DMS79 treated with DMSO at 0.1 percent for 48 hours (cell line): ENCODE results near the gene GNPAT.
A peak's percentile ranks its signal among the peaks of the same experiment; 100 is the strongest.

ENCODE experiments used
- DNase-seq: peaks from one replicate; lab custom pipeline; 2025; lab: John Stamatoyannopoulos, UW

Gene GNPAT

DNA sequence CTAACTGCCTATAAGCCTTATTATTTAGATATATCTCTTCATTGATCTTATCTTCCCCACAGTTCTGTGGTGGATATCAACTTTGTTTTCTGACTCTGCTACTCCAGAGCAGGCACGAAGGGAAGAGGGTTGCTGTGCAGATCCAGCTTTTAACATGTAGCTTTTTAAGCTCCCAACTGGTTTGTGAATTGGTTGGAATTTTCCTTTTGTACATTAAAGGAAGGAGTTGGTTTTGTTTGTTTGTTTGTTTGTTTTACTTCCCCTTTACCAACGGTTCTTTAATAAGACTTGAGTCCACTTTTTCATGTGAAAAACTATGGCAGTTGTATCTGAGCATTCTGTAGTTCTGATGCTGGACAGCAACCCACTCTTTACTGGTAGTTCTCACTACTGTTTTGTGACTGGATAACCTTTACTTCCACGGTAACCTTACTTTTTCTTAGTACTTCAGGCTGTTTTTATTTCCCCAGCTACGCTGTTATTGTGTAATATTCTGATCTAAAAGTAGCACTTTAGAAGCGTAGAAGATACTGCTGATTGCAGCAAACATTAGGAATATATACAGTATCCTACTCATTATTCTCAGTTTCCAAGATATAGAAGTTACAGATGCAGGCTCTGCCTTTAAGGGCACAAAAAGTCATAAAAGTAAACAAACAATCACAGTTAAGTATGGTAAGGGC, 1.6 kb downstream of the GNPAT start:
- DNase-seq = no peak

DNA sequence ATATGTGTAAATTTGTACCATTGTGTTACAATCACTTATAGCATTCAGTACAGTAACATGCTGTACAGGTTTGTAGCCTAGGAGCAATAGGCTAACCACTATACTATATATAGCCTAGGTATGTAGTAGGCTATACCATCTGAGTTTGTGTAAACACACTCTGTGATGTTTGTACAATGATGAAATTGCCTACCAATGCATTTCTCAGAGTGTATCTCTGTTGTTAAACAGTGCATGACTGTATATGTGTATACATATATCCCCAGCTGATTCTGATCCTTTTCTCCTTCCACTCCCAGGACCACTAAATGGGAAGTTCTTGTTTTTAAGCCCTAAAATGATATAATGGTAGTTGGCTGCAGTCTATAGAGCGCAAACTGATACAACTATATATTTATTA, 7.8 kb downstream of the GNPAT start:
- DNase-seq = no peak

DNA sequence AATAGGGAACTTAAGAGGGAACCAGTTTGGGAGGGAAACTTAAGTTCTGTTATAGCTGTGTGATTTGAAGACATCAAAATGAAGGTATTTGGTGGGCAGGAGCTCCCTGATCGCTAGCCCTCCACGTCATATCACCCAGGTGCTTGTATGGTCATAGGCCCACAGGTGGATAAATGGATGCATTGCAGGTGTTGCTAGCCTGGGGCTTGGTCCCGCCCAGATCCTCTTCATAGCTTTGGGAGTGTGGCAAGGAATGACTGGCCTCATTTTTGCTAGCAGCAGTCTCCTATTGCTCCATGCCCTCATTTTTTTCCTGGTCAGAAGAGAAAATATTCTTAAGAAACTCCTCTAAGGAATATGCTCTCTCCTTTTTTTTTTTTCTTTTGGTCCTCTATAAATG, 11.3 kb downstream of the GNPAT start:
- no peak for DNase-seq

DNA sequence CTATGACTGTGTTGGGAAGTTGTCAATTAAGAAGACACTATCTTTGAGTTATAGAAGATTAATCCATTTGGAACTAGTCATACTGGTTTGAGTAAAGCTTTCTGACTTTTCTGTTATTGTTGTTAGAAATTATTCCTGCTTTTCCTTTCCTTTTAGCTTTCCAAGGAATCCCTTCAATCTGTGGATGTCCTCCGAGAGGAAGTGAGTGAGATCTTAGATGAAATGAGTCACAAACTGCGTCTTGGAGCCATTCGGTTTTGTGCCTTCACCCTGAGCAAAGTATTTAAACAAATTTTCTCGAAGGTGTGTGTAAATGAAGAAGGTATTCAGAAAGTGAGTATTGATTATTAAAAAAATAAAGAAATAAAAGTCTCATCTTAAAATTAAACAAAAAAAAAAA, 19.3 kb downstream of the GNPAT start:
- DNase-seq = no peak

DNA sequence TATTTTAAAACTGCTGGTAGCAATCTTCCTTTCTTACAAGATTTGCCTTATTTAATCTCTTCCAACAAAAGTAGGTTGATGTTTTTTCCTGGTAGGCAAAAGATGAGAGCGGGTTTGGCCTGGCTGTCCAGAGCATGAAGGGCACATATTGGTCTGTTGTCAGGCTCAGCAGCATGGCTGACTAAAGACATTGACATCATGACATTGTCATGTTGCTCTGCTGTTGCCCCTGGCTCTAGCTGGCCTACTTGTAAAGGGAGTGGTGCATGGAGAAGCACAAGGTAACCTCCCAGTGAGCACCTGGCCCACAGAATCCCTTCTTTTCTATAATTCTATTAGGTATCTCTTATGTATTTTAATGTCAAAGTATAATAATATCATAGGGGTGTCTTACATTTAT, 23.6 kb downstream of the GNPAT start:
- DNase-seq = no peak

DNA sequence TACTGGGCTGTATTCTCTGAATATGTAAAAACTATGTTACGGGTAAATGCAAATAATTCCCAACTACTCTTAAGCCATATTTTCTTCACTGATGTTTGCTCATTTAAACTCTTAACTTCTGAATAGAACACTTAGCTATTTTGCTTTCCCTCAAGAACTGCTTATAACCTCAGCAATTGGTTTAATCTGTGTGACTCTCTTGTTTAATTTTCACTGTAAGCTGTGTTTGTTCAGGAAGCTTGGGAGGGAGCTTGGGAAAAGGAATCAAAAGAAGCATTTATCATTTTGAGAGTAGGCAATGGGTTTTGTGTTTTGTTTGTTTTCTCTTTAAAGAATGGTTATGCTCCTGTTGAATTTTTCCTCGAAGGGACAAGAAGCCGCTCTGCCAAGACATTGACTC, 24.4 kb downstream of the GNPAT start:
- no peak for DNase-seq

DNA sequence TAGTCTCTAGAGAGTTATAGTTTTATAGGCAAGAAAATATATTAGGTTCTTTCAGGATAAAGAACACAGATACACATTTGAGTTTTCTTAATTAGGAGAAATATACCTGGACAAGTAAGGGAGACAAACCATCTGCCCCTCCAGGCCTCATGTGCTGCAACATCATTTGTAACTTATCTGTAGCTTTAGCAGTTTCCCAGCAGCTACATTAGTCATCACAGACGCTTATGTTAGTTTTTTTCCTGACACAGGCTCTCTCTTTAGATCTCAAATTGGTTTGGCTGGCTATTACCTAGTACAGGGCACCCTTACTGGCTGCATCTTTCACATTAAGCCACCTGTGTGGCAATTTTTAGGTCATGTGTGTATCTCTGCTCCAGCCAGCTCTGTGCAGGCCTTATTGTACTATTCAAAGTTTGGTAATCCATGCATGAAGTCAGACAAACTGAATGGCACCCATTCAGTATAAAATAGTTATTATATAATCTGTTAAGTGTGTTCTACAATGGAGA, 25.9 kb downstream of the GNPAT start:
- DNase-seq = no peak

DNA sequence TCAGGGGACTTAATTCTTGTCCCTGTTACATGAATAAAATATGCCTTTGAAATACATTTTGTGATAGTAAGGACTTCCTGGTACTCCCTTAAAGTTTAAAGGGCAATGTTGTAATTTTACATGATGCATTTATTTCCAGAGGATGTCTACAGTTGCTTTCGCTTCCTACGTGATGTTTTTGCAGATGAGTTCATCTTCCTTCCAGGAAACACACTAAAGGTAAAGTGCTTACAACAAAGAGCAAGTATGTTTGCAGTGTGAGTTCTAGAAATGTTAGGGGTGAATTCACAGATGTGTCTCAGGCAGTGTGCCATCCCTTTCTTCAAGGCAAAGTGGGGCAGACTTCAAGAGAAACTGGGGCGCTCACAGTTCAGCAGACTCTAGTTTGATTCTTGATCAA, 31.2 kb downstream of the GNPAT start:
- no peak for DNase-seq

DNA sequence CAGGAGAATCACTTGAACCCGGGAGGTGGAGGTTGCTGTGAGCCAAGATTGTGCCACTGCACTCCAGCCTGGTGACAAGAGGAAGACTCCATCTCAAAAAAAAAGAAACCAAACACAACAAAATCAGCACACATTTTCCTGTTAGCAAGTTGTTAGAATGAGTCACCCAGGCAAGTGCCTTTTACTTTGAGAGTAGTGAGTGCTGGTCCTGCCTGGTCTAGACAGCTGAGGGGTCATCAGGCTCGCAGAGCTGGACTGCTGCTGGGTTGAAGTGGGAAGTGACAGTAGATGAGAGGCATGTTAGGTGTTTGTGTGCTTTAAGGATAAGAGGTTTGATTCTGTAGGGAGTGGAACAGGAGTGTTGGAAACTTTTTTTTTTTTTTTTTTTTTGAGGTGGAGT, 31.9 kb downstream of the GNPAT start:
- no peak for DNase-seq

DNA sequence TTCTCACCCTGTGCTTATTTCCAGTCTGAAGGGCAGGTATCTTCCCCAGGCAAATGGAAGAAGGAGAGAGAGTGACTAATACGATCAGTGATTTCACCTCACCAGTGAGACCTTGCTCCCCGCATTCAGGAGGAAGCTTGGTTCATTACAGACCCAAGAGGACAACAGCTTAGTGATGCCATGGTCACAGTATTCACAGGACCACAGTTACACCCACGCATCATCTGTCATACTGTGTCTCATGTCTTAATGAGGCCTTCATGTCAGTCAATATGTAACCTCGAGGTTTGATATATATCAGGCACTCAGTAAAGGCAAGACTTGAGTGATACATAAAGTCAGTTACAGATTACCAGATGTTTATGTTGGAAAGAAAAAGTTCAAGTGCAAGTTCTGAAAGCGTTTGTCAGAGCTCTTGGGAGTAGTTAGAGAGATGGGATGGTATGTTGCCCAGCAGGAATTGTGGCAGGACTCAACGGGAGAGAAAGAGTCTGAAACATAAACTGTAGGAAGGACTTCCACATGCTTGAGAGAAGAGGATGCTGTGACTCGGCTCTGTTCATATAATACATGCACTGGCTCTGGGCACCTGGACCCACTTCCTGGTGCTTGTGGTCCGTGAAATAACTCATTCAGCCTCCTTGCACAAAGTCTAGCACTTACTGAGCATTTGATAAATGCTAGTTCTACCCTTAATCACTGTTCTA, 33.3 kb downstream of the GNPAT start:
- DNase-seq = no peak

DNA sequence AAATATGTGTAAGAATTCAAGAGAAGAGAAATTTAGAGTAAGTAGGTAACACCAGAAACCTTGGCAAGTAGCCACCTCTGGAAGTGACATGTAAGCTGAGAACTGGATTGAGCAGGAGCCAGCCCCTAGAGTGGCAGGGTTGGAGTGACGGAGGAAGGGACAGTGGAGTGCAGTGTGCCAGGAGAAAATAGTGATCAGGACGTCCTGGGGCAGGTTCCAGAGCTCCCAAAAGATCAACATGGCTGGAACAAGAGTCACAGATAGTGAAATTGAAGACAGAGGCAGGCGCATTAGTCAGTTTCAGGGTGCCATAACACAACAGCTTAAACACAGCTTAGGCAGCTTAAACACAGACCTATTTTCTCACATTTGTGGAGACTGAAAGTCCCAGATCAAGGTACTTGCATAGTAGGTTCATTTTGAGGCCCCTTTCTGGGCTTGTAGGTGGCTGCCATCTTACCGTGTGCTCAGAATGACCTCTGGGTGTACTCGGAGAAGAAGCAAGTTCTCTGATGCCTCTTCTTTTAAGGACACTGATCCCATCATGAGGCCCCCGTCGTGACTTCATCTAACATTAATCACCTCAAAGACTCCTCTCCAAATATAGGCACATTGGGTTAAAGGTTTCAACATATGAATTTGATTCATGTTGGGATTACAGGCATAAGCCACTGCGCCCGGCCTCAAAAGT, 37.2 kb downstream of the GNPAT start:
- DNase-seq = peak; percentile 56

DNA sequence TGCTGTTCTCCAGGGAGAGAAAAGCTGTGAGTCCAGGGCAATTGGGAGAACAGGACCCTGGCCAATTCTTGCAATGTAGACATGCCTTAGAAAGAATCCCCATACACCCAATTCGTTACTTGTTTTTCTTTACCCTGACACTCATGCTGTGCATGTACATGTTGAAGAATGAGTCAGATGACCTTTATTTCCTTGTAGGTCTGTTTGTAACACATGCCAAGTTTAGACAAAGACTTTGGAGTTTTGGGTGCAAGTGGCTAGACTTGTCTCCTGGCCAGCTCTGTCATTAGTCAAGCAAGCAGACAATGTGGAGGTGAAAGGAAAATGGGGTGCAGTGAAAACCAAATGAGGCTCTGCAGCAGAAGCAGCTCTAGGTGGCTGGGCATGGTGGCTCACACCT, 38.1 kb downstream of the GNPAT start:
- no peak for DNase-seq

DNA sequence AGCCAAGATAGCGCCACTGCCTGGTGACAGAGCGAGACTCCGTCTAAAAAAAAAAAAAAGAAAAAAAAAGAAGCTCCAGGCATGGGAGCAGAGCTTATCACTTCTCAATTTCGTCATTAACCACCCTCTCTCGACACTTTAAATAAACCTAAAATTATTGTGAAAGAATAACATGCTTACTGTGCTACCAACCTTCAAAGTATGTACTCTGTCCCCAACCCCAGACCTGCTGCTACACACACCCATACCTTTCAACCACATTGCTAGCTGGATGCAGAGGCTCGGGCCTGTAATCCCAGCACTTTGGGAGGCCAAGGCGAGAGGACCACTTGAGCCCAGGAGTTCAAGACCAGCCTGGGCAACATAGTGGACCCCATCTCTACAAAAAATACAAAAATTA, 38.7 kb downstream of the GNPAT start:
- DNase-seq = no peak

DNA sequence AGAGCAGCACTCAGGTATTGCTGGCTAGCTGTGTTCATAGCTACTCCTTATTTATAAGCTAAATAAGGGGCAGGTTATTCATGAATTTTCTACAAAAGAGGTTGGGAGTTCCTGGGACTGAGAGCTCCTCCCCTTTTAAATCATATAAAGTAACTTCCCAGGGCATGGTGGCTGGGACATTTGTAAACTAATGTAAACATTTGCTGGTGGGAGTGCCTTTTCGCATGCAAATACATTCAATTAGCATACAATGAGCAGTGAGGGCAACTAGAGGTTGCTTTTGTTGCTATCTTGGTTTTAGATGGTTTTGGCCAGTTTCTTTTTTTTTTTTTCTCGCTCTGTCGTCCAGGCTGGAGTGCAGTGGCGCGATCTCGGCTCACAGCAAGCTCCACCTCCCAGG, 43.4 kb downstream of the GNPAT start:
- DNase-seq = no peak

DNA sequence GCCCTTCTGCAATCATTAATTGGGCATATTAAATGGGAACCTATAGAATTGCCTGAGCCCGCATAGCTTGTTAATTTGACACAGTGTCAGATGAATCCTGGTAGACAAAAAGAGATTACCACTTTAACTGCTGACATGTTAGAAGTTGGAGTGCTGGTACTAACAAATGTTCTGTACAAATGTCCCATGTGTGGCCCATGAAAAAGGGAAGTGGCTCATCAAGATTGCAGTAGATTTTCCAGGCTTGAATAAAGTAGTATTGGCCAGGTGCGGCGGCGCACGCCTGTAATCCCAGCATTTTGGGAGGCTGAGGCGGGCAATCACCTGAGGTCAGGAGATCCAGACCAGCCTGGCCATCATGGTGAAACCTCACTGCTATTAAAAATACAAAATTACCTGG, 45.6 kb downstream of the GNPAT start:
- DNase-seq = no peak

DNA sequence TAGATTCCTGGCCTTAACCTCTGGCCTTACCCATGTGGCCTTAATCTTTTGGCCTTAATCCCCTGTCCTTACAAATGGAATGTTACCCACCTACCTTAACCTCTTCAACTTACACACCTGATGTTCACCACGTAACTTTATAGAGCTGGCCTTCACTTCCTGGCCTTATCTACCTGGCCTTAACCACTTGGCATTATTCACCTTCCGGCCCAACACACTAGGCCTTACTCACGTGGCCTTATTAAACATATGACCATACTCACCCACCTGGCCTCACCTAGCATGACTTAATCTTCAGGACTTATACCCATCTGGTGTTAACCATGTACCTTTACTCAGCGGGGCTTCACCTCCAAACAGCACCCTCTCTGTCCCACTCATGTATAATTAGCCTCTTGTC, 54.9 kb downstream of the GNPAT start:
- DNase-seq = no peak

DNA sequence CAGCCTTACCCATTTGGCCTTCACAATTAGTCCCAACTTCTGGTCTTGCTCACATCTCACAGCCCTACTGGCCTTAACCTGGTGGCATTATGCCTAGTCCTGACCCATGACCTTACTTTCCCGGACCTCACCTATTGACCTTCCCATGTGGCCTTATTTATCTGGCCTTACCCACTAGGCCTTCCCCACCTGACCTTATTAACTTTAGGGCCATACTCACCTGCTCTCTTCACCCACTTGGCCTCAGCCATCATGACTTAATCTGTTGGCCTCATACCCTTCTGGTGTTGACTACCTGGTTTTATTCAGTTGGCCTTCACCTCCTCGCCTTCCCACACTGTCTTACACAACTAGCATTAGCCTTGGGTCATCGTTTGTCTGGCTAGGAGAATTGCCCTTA, 61.0 kb downstream of the GNPAT start:
- no peak for DNase-seq

DNA sequence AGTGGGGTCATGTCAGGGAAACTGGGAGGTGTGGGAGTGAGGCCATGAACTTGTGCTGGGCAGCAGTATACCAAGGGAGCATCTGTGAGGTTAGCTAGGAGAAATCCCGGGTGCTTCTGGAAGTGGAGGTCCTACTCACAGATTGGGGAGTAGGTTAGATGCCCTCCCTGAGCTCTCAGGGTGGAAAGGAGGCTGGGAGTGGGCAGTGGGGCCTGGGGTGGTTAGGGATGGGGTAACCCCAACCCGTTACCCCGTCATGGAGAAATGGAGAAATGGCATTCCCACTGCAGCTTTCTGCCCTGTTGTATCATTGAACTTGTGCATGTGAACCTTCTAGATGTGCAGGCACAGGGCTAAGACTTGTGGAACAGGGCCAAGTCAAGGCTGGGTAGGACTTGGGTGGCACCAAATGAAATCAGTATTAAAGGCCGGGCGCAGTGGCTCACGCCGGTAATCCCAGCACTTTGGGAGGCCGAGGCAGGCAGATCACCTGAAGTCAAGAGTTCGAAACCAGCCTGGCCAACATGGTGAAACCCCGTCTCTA, 69.5 kb downstream of the GNPAT start:
- DNase-seq = no peak

DNA sequence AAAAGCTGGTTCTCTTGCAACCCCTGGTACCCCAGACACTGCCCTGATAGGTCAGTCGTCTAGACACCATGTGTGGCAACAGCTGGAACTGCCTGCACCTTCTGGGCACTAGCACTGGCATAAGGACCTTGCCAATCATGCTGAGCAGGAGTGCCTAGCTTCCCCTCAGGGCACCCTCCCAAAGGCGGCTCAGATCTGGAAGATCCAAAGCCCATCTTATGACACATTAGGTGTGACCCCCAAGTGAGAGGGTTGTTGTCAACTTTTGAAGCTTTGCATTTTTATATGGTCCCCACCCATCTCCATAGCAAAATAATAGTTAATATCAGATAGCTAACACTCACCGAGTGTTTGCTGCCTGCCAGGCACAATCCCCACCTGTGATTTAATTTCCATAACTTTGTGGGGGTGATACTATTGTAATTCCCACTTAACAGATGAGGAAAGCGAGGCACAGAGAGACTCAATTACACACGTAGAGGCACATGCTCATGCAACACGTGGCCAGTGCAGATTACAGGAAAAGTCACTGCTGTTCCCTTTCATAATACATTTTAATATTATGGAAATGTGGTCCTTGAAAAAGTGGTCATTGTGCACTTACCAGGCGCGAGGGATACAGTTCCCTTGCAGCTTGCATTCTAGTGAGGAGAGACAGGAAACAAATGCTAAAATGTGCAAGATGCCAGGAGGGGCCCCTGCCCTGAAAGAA, 70.9 kb downstream of the GNPAT start:
- DNase-seq = no peak

DNA sequence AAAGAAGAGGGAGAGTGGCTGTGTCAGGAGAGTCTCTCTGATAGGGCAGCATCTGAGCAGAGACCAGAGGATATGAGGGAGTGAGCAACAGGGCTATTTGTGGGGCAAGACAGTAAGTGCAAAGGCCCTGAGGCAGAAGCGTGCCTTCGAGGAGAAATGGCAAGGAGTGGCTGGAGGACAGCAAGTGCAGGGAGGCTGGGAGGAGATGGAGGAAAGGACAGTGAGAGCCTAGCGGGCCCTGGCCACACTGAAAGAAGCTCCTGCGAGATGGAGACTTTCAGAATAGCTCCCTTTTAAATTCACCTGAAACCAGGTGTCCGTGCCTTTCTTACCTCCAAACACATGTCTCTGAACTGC, 71.4 kb downstream of the GNPAT start:
- no peak for DNase-seq

DNA sequence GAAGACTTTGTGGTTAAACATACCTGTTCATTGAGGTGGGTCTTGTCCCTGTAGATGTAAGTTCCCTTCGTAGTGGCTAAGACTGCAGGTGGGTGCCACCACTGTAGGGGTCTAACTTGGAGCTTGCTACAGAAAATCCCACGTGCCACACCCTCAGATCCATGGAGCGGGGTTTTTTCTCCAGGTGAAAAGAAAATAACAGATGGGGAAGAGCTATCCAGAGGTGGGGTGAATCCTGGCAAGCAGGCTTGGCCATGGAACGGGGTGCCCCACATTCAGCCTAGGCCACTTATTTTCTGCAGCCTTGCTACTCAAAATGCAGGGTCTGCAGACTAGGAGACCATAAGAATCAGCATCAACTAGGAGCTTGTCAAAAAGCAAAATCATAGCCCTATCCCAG, 72.6 kb downstream of the GNPAT start:
- no peak for DNase-seq

DNA sequence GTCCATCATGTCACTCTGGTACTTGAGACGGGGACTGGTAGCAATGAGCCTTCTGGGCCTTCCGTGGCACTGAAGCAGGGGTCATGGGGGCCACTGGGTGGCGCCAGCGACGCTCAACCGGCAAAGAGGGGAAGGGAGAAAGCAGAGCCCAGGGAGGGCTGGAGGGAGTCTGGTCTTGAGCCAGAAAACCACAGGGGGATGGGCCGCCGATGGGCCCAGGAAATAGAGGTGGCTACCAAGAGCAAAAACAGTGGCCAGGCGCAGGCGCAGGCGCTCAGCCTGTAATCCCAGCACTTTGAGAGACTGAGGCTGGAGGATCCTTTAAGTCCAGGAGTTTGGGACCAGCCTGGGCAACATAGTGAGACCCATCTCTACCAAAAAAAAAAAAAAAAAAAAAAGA, 74.9 kb downstream of the GNPAT start:
- DNase-seq = no peak
